Measurements from ENCODE around the gene PROZ. TPM values are rescaled to one million over a fixed set of nuclear protein-coding genes. Genes with fewer than 3 reads are reported as not detected.
"Not testable (repeated sequence)": the region's sequence is repeated elsewhere in the genome, so short reads cannot be mapped to it uniquely, and the experiment has no call there.

PROZ gene
- total and polyA plus RNA-seq, 2 donors (not counting 1 experiment from before 2014, with no cell fraction given), result not detected

- Histone ChIP-seq H2AFZ (ENCODE audit: low read length) (no peak overlapping the region), H3K27ac (ENCODE audit: insufficient read depth, low read length) (no peak overlapping the region), H3K27me3 (ENCODE audit: control insufficient read depth, insufficient read depth, low read length) (peaks cover 19% of the 10 kb centered on the region), H3K9ac (ENCODE audit: insufficient read depth, low read length) (no peak overlapping the region), H3K4me3 (replicated peaks in 1 of 4; ENCODE audit: control extremely low read depth in 1 of 4, insufficient read depth in 1 of 4, low read depth in 3 of 4, low read length in 4 of 4) (peak overlapping the region in 1 of 4 experiments; percentile 17), H3K4me2 (ENCODE audit: extremely low read depth, insufficient read depth, low read length) (no peak overlapping the region), H3K9me3 (ENCODE audit: control insufficient read depth, insufficient read depth, low read depth, low read length) (no peaks in the 10 kb centered on the region), H3K36me3 (ENCODE audit: control insufficient read depth, insufficient read depth, low read length) (no peaks in the 10 kb centered on the region), H3K4me1 (ENCODE audit: control insufficient read depth, extremely low read depth, insufficient read depth, low read length) (peaks cover 2% of the 10 kb centered on the region), H3K79me2 (ENCODE audit: control insufficient read depth, insufficient read depth, low read length) (no peaks in the 10 kb centered on the region), H4K20me1 (ENCODE audit: control insufficient read depth, extremely low read depth, insufficient read depth, low read length) (no peaks in the 10 kb centered on the region)
- DNase-seq (ENCODE audit: low read depth in 2 of 2), result peak in 1 of 2 donors; percentile 17
- TF ChIP-seq EZH2 (IDR thresholded peaks at IDR 0.05; ENCODE audit: low read length, missing control alignments), result peak; percentile 76
- no peak for TF ChIP-seq CTCF (conservative IDR thresholded peaks at IDR 0.05 in 1 of 2, IDR thresholded peaks at IDR 0.05 in 1 of 2; ENCODE audit: low read depth in 1 of 2, low read length in 2 of 2)
Observed at GRCh38 chr13:113110048-113110851, 48.2 kb upstream of the PROZ start.

- peaks cover 19% of the 10 kb centered on the region for H3K27me3 ChIP-seq (ENCODE audit: control insufficient read depth, insufficient read depth, low read length)
- H2AFZ ChIP-seq (ENCODE audit: low read length), result no peak overlapping the region
- H3K4me3 ChIP-seq (replicated peaks in 1 of 4; ENCODE audit: control extremely low read depth in 1 of 4, insufficient read depth in 1 of 4, low read depth in 3 of 4, low read length in 4 of 4), result peak overlapping the region in 1 of 4 experiments; percentile 17
- no peak overlapping the region for H3K27ac ChIP-seq (ENCODE audit: insufficient read depth, low read length)
- no peak overlapping the region for H3K9ac ChIP-seq (ENCODE audit: insufficient read depth, low read length)
- TF ChIP-seq EZH2 (IDR thresholded peaks at IDR 0.05; ENCODE audit: low read length, missing control alignments) (no peak), CTCF (conservative IDR thresholded peaks at IDR 0.05 in 1 of 2, IDR thresholded peaks at IDR 0.05 in 1 of 2; ENCODE audit: low read depth in 1 of 2, low read length in 2 of 2) (no peak)
- H3K4me2 ChIP-seq (ENCODE audit: extremely low read depth, insufficient read depth, low read length), result no peak overlapping the region
- no peaks in the 10 kb centered on the region for H3K79me2 ChIP-seq (ENCODE audit: control insufficient read depth, insufficient read depth, low read length)
- H3K36me3 ChIP-seq (ENCODE audit: control insufficient read depth, insufficient read depth, low read length), result no peaks in the 10 kb centered on the region
- no peaks in the 10 kb centered on the region for H3K4me1 ChIP-seq (ENCODE audit: control insufficient read depth, extremely low read depth, insufficient read depth, low read length)
- no peak for DNase-seq (ENCODE audit: low read depth in 2 of 2)
- H3K9me3 ChIP-seq (ENCODE audit: control insufficient read depth, insufficient read depth, low read depth, low read length), result no peaks in the 10 kb centered on the region
- no peaks in the 10 kb centered on the region for H4K20me1 ChIP-seq (ENCODE audit: control insufficient read depth, extremely low read depth, insufficient read depth, low read length)
Observed at GRCh38 chr13:113110852-113111315, 47.6 kb upstream of the PROZ start.

- H4K20me1 ChIP-seq (ENCODE audit: control insufficient read depth, extremely low read depth, insufficient read depth, low read length); H3K4me2 ChIP-seq (ENCODE audit: extremely low read depth, insufficient read depth, low read length); H3K4me3 ChIP-seq (replicated peaks in 1 of 4; ENCODE audit: control extremely low read depth in 1 of 4, insufficient read depth in 1 of 4, low read depth in 3 of 4, low read length in 4 of 4); H3K79me2 ChIP-seq (ENCODE audit: control insufficient read depth, insufficient read depth, low read length); H2AFZ ChIP-seq (ENCODE audit: low read length); H3K36me3 ChIP-seq (ENCODE audit: control insufficient read depth, insufficient read depth, low read length); H3K4me1 ChIP-seq (ENCODE audit: control insufficient read depth, extremely low read depth, insufficient read depth, low read length); H3K9me3 ChIP-seq (ENCODE audit: control insufficient read depth, insufficient read depth, low read depth, low read length); H3K27ac ChIP-seq (ENCODE audit: insufficient read depth, low read length); DNase-seq (ENCODE audit: low read depth in 2 of 2); H3K9ac ChIP-seq (ENCODE audit: insufficient read depth, low read length): not testable (repeated sequence)
- H3K27me3 ChIP-seq (ENCODE audit: control insufficient read depth, insufficient read depth, low read length), result peaks cover 19% of the 10 kb centered on the region
Observed at GRCh38 chr13:113111821-113112220, 46.6 kb upstream of the PROZ start.

- peaks cover 19% of the 10 kb centered on the region for H3K27me3 ChIP-seq (ENCODE audit: control insufficient read depth, insufficient read depth, low read length)
- not testable (repeated sequence) for H3K4me1 ChIP-seq (ENCODE audit: control insufficient read depth, extremely low read depth, insufficient read depth, low read length); H3K79me2 ChIP-seq (ENCODE audit: control insufficient read depth, insufficient read depth, low read length); H3K36me3 ChIP-seq (ENCODE audit: control insufficient read depth, insufficient read depth, low read length); H3K9ac ChIP-seq (ENCODE audit: insufficient read depth, low read length); DNase-seq (ENCODE audit: low read depth in 2 of 2); H3K9me3 ChIP-seq (ENCODE audit: control insufficient read depth, insufficient read depth, low read depth, low read length); H3K27ac ChIP-seq (ENCODE audit: insufficient read depth, low read length); H3K4me3 ChIP-seq (replicated peaks in 1 of 4; ENCODE audit: control extremely low read depth in 1 of 4, insufficient read depth in 1 of 4, low read depth in 3 of 4, low read length in 4 of 4); H2AFZ ChIP-seq (ENCODE audit: low read length); H3K4me2 ChIP-seq (ENCODE audit: extremely low read depth, insufficient read depth, low read length); H4K20me1 ChIP-seq (ENCODE audit: control insufficient read depth, extremely low read depth, insufficient read depth, low read length)
Observed at GRCh38 chr13:113112475-113112874, 46.0 kb upstream of the PROZ start.
